Keratinocyte (primary cell): ENCODE measurements around the gene ERI2.

Experiments
- CTCF ChIP-seq, 3 experiments: IDR thresholded peaks in 1 of 3; conservative IDR thresholded peaks in 1 of 3; optimal IDR thresholded peaks in 1 of 3; 2 replicates in 2 of 3; 3 replicates in 1 of 3; pipeline versions ENCODE3 to v1.5.1; 2011; ENCODE audit warnings: low read length in 3 of 3, mild to moderate bottlenecking in 3 of 3, moderate library complexity in 2 of 3, control low read depth in 1 of 3, inconsistent platforms in 1 of 3; ENCODE audit not compliant: insufficient read depth in 2 of 3; ENCODE audit errors: extremely low read depth in 1 of 3
- EZH2 ChIP-seq: IDR thresholded peaks from one replicate; pipeline ENCODE4 v1.6.1; 2012; ENCODE audit warnings: inconsistent platforms, mild to moderate bottlenecking, low read length, moderate library complexity

DNA sequence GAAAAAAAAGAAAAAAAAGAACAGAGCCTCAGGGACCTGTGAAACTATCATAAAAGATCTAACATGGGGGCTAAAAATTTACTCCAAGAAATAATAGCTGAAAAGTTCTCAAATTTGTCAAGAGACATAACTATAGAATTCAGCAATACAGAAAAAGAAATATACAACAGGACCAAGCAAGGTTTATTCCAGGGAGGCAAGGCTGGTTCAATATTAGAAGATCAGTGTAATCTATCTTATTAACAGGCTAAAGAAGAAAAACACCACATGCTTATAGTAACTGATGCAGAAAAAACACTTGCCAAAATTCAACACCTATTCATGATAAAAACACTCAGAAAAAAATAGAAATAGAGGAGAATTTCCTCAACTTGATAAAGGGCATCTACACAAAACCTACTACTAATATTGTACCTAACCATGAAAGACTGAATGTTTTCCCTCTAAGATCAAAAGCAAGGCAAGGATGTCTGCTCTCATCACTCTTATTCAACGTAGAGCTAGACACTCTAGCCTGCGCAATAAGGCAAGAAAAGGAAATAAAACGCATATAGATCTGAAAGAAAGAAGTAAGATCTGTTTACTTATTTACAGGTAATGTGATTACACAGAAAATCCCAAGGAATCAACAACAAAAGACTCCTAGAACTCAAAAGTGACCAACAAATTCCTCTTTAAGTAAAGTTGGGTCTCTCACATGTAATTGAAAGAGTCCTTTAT, 43.7 kb downstream of the ERI2 start:
- TF ChIP-seq CTCF (optimal IDR thresholded peaks at IDR 0.05 in 1 of 3, IDR thresholded peaks at IDR 0.05 in 1 of 3, conservative IDR thresholded peaks at IDR 0.05 in 1 of 3; ENCODE audit: extremely low read depth in 1 of 3, insufficient read depth in 2 of 3, low read length in 3 of 3) (no peak), EZH2 (no peak)
